Stimulated activated CD4-positive, alpha-beta T cell treated with anti-CD3 and anti-CD28 coated beads, Interleukin-15, amount 100 ng/mL, for 1 hour (primary cell): Measurements from ENCODE around the gene KLHL22.
"Not testable (repeated sequence)": the region's sequence is repeated elsewhere in the genome, so short reads cannot be mapped to it uniquely, and the experiment has no call there.

Experiments
- DNase-seq, 2 donors: peaks; one replicate each; pipeline ENCODE4 v3.0.0-alpha.2; 2020; ENCODE audit warnings: low read depth in 1 of 2, low spot score in 1 of 2

The KLHL22 gene

DNA sequence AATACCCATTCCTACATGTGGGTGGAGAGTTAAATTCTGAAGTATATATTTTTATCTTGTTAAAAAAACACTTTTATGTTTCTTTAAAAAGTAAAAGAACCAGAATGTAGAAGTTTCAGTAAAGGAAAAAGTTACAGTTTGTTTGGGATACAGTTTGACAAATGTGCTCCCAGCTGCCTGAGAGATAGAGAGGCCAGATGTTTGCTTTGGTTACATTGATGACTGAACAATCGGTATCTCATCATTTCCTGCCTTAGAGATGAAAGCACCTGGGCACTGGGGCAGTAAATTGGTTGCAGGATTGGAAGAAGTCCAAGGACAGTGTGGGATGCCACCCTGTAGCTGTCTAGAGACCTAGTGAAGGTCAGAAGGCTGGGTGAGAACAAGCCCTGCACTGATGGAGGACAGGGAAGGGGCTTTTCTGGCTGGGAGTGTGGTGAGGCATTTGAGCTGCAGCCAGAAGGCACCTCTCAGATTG is 28.4 kb upstream of the KLHL22 start:
- no peak for DNase-seq

DNA sequence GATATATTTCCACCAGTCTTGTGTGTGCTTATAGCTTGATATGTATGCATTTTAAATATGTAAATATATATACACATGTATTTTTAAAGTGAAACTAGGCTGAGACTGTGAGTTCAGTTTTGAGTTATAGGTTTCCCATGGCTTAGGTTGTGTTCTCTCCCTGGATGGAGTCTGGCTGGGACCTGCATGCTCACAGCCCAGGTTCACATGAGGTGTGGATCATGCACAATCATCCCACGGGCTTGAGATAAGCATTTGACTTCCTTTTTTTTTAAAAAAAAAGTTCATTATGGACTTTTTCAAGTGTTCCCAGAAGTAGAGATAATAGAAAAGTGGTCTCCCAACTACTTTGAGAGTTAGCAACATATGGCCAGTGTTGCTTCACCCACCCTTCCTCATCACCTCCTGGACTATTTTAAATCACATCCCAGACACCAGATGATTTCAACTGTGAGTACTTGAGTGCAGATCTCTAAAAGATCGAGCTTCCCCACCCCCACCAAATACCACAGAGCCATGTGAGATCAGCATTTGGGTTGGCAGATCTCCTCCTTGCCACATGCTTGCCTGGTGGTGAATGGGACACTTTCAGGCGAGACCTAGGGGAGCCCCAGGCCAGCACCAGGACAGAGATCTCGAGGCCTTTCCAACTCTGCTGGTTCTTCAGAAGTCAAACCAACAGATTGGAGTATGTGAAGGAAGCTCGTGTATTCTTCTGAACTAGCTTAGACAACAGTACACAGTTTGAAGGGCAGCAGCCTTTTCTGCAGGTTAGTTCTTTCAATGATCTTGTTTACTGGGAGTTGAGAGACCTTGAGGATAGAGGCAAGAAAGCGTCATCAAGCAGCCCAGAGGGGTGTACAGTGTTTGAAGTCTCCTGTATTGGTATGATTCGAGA is 27.7 kb upstream of the KLHL22 start:
- no peak for DNase-seq

DNA sequence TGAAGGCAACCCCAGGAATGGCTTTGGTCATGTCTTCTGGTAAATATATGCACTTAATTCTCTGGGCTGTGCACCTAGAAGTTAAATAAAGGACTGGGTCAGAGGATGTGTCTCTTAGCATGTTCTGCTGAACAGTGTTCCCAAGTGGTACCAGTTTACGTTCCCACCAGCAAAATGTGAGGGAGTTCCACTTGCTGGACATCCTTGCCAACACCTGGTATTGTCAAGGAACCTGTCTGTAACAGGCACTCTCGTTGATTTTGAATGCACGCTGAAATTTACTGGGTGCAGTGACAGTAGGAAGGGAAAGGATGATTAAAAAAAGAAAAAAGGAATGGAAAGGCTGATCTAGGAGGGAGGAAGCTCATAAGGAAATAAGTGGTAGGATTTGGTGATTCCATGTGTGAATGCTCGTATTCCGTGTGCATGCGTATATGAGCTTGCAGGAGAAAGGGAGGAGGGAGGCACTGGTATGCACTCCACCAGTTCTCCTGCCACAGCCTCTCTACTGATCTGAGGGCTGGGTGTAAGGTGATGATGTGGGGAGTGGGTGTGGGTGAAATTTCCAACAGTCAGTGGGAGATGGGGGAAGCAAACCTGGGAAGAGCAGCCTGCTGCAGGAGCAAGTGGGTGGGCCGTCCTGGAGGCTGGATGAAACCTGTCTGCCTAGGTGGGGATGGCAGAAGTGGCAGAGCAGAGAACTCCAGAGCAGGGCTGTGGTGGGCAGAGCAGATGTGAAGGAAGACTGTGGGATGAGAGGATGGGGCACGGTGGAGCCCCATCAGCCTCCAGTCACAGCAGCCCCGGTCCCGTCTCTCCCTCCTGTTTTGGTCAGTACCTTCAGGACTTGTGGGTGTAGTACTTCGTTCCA is 26.8 kb upstream of the KLHL22 start:
- DNase-seq: no peak

DNA sequence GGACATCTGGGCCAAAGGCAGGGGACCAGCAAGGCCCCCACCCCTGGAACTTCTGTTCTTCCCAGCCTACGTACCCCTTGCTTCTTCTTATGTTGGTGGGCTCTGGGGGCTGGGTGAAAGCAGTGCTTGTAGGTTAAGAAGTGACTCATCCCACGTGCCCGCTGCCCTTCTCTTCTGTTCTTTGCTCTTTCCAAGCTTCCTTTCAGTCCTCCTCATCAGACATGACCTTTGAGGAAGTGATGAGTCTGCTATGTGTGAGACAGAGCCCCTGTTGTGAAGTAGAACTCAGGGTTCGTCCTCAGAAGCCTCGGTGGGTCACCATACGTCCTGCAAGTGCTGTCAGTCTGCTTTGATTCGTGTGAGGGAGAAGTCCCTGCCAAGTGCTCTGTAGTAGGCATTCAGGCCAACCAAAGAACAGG is 24.5 kb upstream of the KLHL22 start:
- no peak for DNase-seq

DNA sequence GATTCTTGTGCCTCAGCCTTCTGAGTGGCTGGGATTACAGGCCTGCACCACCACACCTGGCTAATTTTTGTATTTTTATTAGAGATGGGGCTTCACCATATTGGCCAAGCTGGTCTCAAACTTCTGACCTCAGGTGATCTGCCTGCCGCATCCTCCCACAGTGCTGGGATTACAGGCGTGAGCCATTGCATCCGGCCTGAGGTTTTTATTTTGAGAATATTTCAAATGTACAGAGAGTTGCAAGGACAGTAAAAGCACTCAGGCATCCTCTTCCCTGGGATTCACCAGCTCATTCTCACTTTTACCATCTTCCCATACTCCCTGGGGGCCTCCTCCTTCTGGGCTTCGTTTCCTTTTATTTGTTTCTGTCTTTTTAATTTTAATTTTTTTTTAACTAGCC is 24.0 kb upstream of the KLHL22 start:
- no peak for DNase-seq

DNA sequence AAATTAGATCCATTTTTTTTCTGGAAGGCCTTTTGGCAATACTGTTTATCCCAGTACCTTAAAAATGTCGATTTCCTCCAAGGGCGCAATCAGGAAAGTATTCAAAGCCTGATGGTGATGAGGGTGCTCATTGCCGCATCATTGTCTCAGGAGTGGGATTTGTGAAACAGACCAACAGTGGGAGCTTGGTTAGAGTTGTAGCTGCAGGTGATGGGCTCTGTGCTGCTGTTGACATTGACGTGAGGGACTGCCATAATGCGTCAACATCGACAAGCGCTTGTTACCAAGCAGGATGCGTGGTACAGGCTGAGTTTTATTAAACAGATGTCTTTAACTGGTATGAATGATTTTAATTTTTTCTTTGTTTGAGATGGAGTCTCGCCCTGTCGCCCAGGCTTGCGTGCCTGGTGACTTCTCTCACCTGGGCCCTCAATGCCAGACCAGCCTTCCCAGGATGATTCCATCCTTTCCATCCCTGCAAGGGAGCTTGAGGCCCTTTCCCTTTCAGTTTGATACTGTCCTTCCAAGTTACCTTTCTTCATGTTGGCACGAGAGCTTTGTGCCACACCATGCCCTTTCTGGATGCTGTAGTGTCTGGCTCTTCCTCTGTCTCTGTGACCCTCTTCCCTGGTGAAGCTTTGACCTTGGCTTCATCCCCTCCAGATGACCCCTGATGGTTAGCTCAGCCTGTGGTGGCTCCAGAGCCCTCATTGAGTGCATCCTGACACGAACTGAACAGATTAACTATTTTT is 22.4 kb upstream of the KLHL22 start:
- no peak for DNase-seq

DNA sequence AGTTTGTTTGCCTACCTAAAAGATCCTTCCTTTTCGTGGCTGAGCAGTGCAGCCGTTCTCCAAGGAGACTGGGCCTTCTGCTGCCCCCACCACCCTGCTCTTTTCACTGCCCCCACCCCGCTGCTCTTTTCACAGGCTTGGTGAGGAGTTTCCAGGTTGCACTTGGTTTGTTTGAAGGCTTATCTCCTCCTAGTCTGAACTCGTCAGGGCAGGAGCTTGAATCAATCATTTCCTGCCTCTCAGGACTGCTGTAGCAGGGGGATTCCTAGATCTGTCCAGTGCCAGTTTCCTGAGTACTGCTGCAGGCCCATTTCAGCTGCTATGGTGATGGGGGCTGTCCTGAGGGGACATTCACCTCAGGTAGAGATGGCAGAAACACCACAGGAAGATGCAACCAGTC is 21.8 kb upstream of the KLHL22 start:
- no peak for DNase-seq

DNA sequence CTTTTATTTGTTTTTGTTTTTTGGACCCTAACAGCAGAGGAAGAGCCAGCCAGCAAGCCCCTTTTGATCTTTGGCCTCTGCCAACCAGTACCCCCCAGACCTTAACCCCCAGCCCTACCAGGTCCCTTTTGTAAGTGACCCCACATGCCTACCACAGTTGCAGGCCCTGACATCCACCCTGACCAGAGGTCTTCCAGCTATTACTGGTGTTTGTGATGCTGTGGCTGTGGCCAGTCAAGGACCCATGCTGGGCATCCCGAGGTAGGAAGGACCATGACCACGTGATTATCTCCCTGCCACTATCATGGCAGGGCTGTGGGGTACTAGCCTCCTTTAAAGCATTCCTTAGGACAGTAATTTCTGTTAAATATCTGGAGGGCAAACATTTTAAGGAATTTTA is 20.8 kb upstream of the KLHL22 start:
- no peak for DNase-seq

DNA sequence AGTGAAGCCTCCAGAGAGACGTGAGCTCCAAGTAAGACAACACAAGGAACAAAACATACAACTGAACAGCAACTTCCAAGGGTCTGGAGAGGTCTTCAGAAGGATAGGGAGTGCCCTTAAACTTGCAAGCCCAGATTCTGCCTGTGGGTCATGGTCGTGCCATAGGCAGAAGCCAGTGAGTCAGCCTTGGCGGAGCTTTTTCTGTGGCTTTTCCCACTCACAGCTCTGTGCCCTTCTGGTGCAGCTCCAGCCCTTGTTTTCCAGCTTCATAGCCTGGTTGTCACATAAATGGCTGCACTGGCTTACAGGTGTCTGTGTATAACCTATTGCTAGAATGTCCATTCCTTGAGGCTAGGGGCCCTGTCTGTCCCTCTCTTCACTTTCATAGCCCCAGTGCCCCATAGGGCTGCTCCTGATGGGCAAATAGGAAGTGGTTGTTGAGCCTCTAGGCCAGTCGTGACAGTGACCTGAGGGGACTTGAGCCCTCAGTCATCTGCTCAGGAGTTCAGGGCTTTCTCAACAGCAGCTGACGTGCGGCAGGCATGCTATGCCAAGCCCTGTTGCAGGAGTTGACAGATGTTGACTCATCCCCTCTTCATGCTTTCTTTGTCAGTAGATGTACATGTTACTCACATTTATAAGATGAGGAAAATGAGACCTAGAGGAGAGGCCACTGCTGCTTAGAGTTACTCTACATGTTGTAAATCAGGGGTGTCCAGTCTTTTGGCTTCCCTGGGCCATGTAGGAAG is 19.2 kb upstream of the KLHL22 start:
- DNase-seq: no peak

DNA sequence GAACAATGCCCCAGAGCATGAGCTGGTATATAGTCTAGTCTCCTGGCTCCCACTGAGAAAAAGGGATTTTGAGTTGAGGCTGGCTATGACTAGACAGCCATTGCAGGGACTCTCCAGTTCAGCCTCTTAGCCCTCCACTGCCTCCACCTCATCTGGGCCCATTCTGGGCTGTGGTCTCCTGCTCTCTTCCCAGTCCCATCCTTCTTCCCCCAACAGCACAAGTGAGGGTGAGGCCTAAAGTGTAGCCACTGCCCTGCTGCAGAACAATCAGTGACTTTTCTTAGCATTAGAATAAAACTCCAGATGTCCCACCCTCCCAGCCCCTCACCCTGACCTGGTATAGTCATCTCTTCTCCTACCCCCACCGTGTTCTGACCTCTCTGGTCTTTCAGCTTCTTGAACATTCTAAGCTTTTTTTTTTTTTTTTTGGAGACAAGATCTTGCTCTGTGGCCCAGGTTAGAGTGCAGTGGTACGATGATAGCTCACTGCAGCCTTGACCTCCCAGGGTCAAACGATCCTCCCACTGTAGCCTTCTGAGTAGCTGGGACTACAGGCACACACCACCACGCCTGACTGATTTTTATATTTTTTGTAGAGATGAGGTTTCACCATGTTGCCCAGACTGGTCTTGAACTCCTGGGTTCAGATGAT is 16.1 kb upstream of the KLHL22 start:
- no peak for DNase-seq

DNA sequence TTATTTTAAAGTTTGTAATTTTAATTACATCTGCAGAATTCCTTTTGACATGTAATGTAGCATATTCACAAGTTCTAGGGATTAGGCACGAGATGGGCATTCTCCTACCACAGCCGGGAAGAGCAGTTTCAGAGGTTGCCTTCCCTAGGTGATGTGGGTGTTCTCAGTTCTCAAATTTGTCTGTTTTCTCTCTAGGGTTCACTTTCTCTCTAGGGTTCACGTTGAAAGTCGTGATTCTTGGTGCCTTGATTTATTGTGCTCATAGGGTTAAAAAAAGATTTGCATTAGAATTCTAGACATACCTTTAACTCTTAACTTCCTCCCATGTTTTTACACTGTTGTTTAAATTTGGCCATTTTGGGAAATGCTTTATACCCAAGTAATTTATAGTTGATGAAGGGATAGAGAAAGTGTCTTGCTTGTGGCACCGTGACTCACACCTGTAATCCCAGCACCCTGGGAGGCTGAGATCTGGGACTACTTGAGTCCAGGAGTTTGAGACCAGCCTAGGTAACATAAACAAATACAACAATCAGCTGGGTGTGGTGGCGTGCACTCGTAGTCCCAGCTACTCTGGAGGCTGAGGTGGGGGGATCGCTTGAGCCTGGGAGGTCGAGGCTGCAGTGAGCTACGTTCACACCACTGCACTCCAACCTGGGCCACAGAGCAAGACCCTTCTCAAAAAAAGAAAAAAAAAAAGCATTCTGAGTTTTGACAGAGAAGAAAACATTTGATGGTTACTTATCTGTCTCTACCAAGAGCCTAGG is 15.4 kb upstream of the KLHL22 start:
- no peak for DNase-seq

DNA sequence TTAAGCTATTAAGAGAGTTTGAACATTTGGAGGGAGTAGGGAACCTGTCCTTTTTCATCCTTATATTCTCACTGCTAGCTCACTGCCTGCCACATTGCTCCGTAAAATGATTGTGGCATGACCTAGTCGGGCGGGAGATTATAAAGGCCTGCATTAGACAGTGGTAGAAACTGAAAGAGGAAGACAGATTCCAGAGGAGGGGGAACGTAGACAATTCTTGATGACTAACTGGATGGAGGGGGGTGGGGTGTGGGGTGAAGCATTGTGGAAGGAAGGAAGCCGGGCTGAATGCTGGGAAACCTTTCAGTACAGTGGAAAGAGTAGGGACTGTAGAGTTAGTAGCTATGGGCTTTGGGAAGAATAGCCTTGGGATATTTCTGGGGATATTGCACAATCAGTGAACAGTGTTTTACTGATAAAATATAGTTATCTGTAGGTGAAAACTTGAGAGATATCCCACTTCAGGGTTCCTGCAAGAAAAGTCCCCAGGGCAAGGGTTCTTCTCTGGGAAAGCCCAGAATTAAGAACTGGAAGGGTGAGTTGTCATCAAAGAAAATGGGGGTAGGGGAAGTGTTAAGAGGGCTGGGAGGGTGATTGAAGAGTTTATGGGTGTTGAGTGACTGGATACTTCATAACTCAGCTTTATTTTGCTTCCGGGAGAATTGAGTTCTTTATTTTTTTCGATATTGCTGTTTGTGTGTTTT is 13.9 kb upstream of the KLHL22 start:
- DNase-seq: peak in 1 of 2 donors; percentile 29

DNA sequence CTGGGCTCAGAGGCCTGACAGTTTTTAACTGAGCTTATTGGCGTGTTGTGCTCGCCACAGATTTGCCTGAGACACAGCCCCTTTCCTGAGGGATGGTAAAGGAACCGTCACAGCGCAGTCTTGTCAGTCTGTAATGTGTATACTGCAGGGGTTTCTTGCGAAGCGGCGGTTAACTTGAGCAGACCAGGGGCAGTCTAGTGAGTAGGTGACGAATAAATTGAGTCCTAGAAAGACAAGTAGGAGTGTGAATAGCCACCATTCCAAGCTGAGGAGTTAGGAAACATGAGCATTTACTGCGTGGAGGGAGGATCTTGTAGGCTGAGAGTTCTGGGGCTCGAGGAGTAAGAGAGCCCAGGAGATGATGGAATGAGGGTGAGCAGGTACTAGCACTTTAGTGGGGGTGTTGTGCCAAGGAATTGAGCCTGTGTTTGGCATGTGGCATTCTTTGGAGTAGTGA is 13.2 kb upstream of the KLHL22 start:
- DNase-seq: no peak

DNA sequence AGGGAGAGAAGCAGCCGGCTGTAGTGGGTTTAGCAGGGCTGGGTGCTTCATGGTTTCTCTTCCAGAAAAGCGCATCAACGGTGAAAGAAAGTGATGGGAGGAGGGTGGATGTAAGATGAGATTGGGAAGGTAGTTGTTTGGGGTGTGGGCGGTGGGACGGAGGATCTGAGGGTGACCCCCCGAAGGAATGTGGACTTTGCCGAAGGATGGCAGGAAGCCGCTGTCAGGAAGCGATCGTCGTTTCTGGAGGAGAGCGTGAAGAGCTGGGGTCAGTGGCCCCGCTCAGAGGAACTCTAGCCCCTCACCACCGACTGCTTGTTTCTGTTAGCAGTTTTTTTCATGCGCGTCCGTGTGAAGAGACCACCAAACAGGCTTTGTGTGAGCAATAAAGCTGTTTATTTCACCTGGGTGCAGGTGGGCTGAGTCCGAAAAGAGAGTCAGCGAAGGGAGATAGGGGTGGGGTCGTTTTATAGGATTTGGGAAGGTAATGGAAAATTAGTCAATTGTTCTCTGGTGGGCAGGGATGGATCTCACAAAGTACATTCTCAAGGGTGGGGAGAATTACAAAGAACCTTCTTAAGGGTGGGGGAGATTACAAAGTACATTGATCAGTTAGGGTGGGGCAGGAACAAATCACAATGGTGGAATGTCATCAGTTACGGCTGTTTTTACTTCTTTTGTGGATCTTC is 12.6 kb upstream of the KLHL22 start:
- not testable (repeated sequence) for DNase-seq

DNA sequence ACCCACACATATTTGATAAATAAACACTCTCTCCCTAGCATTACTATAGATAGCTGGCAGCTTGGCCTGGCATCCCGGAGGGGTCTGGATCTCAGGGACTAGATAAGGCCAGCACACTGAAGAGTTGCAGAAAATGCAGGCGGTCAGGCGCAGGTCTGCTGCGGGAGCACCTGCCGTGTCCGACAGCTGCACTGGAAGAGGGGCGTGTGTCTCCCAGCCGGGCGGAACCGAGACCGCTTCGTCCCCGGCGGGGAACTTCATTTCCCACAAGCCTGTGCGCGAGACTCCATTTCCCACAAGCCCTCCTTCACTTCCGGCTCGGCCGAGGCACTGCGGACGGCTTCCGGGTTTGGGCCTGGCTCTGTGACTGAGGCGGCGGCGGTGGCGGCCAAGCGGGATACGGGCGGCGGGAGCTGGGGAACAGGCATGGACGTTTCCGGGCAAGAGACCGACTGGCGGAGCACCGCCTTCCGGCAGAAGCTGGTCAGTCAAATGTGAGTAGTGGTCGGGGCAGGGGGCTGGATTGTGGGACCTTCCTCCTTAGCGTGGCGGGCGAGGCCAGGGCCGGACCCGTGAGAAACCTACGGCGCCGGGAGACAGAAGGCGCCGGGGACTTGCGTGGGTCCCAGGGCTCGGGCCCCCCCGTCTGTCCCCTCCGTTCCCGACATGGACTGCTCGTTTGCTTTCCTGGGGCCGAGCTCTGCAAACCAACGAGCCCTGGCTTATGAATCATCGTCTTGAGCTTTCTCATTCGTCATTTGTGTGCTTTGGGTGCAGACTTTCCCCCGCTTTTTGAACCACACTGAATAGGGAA is 11.9 kb upstream of the KLHL22 start, which contains the start of gene MED15:
MED15 (plus strand) TSS at position 358 of the 814 bp plus-strand sequence; CDS start at position 427, 69 bp downstream.
- DNase-seq: peak; percentile 67 to 77

DNA sequence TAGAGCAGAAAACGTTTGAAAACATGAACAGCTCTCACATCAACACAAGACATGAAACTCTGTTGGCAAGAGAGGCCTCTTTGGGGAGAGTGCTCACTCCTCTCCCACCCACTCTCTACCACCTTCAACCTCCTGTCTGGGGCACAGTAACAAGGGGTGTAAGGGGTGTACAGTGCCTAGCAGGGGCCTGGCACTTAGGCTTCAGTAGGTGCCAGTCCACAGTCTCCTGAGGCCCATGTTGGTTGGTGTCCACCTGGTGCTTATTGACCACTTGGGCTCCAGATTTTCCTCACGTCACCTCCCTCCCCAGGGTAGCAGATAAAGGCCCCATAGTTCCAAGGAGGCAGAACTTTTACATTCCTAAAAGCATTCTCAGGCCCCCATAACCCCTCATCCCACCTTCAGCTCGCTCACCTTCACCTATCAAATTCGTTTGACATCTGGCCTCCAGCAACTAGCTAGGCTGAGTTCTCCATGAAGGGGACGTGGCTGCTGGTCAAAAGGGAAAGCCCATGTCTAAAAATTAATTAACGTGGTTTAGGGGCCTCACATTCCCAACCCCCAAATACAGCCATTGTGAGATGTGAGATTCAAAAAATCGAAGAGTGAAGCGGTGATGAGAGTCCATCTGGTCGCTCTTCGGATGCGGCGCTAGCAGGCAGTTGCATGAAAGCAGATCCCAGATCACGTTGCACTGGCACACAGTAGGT is 11.1 kb upstream of the KLHL22 start:
- no peak for DNase-seq
